ENCODE results near the gene NRP1. TPM values are rescaled to one million over a fixed set of nuclear protein-coding genes. Genes with fewer than 3 reads are reported as not detected.

Gene NRP1
- total RNA-seq, 1 experiment from 2014 or later = 3.0 TPM

GRCh38 chr10:33381451-33382215 is 47.2 kb upstream of the NRP1 start:
- TF ChIP-seq ZNF423 (CRISPR knock-in tag; IDR thresholded peaks at IDR 0.05) (no peak), ZNF263 (CRISPR knock-in tag; IDR thresholded peaks at IDR 0.05; ENCODE audit: low read depth) (no peak), NFE2L1 (CRISPR knock-in tag; IDR thresholded peaks at IDR 0.05) (no peak), OVOL2 (CRISPR knock-in tag; IDR thresholded peaks at IDR 0.05; ENCODE audit: borderline replicate concordance) (no peak), ZNF232 (CRISPR knock-in tag; IDR thresholded peaks at IDR 0.05) (no peak), ZNF512 (CRISPR knock-in tag; IDR thresholded peaks at IDR 0.05; ENCODE audit: borderline replicate concordance) (no peak), RORB (CRISPR knock-in tag; IDR thresholded peaks at IDR 0.05) (no peak), ESRRA (CRISPR knock-in tag; IDR thresholded peaks at IDR 0.05; ENCODE audit: borderline replicate concordance) (no peak)
- TF ChIP-seq, protein P1, sequence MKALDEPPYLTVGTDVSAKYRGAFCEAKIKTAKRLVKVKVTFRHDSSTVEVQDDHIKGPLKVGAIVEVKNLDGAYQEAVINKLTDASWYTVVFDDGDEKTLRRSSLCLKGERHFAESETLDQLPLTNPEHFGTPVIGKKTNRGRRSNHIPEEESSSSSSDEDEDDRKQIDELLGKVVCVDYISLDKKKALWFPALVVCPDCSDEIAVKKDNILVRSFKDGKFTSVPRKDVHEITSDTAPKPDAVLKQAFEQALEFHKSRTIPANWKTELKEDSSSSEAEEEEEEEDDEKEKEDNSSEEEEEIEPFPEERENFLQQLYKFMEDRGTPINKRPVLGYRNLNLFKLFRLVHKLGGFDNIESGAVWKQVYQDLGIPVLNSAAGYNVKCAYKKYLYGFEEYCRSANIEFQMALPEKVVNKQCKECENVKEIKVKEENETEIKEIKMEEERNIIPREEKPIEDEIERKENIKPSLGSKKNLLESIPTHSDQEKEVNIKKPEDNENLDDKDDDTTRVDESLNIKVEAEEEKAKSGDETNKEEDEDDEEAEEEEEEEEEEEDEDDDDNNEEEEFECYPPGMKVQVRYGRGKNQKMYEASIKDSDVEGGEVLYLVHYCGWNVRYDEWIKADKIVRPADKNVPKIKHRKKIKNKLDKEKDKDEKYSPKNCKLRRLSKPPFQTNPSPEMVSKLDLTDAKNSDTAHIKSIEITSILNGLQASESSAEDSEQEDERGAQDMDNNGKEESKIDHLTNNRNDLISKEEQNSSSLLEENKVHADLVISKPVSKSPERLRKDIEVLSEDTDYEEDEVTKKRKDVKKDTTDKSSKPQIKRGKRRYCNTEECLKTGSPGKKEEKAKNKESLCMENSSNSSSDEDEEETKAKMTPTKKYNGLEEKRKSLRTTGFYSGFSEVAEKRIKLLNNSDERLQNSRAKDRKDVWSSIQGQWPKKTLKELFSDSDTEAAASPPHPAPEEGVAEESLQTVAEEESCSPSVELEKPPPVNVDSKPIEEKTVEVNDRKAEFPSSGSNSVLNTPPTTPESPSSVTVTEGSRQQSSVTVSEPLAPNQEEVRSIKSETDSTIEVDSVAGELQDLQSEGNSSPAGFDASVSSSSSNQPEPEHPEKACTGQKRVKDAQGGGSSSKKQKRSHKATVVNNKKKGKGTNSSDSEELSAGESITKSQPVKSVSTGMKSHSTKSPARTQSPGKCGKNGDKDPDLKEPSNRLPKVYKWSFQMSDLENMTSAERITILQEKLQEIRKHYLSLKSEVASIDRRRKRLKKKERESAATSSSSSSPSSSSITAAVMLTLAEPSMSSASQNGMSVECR (CRISPR knock-in tag; IDR thresholded peaks at IDR 0.05; ENCODE audit: borderline replicate concordance) = no peak
- peaks cover 6% of the 10 kb centered on the region for H3K4me1 Mint-ChIP-seq
- H3K4me3 Mint-ChIP-seq = no peak overlapping the region
- ATAC-seq = no peak
- H3K27ac Mint-ChIP-seq = no peak overlapping the region
- no peak for DNase-seq (ENCODE audit: low spot score)
- no peaks in the 10 kb centered on the region for H3K27me3 Mint-ChIP-seq (ENCODE audit: low read depth)
- ChIA-PET CTCF (interaction anchor here (1.3 kb wide), 1 partner anchor 677 kb away, joined by 3 read pairs; no protein-coding TSS in a partner anchor), POLR2A (interaction anchor here (0.6 kb wide), 1 partner anchor 28 kb away, joined by 3 read pairs; no protein-coding TSS in a partner anchor)
- no peaks in the 10 kb centered on the region for H3K9me3 Mint-ChIP-seq
- no peaks in the 10 kb centered on the region for H3K36me3 Mint-ChIP-seq

GRCh38 chr10:33377658-33378025 is 43.2 kb upstream of the NRP1 start:
- Mint-ChIP-seq H3K4me3 (no peak overlapping the region), H3K9me3 (no peaks in the 10 kb centered on the region), H3K27me3 (ENCODE audit: low read depth) (no peaks in the 10 kb centered on the region), H3K36me3 (no peaks in the 10 kb centered on the region), H3K27ac (no peak overlapping the region), H3K4me1 (peaks cover 6% of the 10 kb centered on the region)
- ATAC-seq (no peak), DNase-seq (ENCODE audit: low spot score) (no peak)
- ChIA-PET POLR2A (no interaction called here), CTCF (no interaction called here)
- TF ChIP-seq CREM (CRISPR knock-in tag; IDR thresholded peaks at IDR 0.05) (no peak), SMAD3 (CRISPR knock-in tag; IDR thresholded peaks at IDR 0.05; ENCODE audit: borderline replicate concordance) (no peak), GABPB1 (CRISPR knock-in tag; IDR thresholded peaks at IDR 0.05) (no peak), KAT7 (CRISPR knock-in tag; IDR thresholded peaks at IDR 0.05; ENCODE audit: borderline replicate concordance) (no peak), TEAD1 (CRISPR knock-in tag; IDR thresholded peaks at IDR 0.05) (no peak), NFYB (CRISPR knock-in tag; conservative IDR thresholded peaks at IDR 0.05; ENCODE audit: low read depth) (no peak), ZSCAN18 (CRISPR knock-in tag; IDR thresholded peaks at IDR 0.05) (no peak)
- TF ChIP-seq, protein P2, sequence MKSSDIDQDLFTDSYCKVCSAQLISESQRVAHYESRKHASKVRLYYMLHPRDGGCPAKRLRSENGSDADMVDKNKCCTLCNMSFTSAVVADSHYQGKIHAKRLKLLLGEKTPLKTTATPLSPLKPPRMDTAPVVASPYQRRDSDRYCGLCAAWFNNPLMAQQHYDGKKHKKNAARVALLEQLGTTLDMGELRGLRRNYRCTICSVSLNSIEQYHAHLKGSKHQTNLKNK (CRISPR knock-in tag; IDR thresholded peaks at IDR 0.05) = no peak
- TF ChIP-seq, protein P3, sequence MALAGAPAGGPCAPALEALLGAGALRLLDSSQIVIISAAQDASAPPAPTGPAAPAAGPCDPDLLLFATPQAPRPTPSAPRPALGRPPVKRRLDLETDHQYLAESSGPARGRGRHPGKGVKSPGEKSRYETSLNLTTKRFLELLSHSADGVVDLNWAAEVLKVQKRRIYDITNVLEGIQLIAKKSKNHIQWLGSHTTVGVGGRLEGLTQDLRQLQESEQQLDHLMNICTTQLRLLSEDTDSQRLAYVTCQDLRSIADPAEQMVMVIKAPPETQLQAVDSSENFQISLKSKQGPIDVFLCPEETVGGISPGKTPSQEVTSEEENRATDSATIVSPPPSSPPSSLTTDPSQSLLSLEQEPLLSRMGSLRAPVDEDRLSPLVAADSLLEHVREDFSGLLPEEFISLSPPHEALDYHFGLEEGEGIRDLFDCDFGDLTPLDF (CRISPR knock-in tag; IDR thresholded peaks at IDR 0.05) = no peak
- TF ChIP-seq, protein P4, sequence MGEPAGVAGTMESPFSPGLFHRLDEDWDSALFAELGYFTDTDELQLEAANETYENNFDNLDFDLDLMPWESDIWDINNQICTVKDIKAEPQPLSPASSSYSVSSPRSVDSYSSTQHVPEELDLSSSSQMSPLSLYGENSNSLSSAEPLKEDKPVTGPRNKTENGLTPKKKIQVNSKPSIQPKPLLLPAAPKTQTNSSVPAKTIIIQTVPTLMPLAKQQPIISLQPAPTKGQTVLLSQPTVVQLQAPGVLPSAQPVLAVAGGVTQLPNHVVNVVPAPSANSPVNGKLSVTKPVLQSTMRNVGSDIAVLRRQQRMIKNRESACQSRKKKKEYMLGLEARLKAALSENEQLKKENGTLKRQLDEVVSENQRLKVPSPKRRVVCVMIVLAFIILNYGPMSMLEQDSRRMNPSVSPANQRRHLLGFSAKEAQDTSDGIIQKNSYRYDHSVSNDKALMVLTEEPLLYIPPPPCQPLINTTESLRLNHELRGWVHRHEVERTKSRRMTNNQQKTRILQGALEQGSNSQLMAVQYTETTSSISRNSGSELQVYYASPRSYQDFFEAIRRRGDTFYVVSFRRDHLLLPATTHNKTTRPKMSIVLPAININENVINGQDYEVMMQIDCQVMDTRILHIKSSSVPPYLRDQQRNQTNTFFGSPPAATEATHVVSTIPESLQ (CRISPR knock-in tag; IDR thresholded peaks at IDR 0.05) = no peak
- TF ChIP-seq, protein P5, sequence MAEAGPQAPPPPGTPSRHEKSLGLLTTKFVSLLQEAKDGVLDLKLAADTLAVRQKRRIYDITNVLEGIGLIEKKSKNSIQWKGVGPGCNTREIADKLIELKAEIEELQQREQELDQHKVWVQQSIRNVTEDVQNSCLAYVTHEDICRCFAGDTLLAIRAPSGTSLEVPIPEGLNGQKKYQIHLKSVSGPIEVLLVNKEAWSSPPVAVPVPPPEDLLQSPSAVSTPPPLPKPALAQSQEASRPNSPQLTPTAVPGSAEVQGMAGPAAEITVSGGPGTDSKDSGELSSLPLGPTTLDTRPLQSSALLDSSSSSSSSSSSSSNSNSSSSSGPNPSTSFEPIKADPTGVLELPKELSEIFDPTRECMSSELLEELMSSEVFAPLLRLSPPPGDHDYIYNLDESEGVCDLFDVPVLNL (CRISPR knock-in tag; IDR thresholded peaks at IDR 0.05; ENCODE audit: borderline replicate concordance, low read depth) = no peak

Data from WTC11 (cell line).